ENCODE results near the gene CAPN11.

DNA sequence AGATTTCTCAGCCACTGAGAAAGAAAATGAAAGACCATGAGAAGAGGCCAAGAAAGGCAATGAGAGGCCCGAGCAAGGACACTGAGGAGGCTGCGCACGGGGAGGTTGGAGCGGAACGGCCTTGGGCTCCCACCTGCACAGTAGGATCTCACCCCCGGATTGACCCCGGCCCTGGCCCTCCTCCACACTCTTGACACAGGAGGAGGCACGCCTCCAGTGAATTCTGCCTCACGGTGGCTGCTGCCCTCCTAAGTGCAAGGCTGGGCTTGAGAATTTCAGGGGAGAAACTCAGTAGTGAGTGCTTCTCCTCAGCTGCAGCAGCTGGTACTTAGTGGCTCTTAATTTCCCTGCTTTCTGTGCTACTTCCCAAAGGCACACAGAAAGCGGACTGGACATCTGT, 49.4 kb upstream of the CAPN11 start:
- TF ChIP-seq, protein P1, sequence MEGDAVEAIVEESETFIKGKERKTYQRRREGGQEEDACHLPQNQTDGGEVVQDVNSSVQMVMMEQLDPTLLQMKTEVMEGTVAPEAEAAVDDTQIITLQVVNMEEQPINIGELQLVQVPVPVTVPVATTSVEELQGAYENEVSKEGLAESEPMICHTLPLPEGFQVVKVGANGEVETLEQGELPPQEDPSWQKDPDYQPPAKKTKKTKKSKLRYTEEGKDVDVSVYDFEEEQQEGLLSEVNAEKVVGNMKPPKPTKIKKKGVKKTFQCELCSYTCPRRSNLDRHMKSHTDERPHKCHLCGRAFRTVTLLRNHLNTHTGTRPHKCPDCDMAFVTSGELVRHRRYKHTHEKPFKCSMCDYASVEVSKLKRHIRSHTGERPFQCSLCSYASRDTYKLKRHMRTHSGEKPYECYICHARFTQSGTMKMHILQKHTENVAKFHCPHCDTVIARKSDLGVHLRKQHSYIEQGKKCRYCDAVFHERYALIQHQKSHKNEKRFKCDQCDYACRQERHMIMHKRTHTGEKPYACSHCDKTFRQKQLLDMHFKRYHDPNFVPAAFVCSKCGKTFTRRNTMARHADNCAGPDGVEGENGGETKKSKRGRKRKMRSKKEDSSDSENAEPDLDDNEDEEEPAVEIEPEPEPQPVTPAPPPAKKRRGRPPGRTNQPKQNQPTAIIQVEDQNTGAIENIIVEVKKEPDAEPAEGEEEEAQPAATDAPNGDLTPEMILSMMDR (IDR thresholded peaks at IDR 0.05) = no peak
- no peak for TF ChIP-seq POLR2A (IDR thresholded peaks at IDR 0.05)
